Upper lobe of right lung (tissue), 1 donor: ENCODE measurements around the gene UQCC5. TPM values are rescaled to one million over a fixed set of nuclear protein-coding genes. Genes with fewer than 3 reads are reported as not detected.

Source experiments
- ATAC-seq: fragments of 200-7000 bp; cut with Tn5 transposase; one replicate; pipeline ENCODE4 v1.9.1; 2020; ENCODE audit warnings: mild to moderate bottlenecking, moderate library complexity
- DNase-seq: peaks from one replicate; pipeline ENCODE4 v3.0.0-alpha.2; 2020
- H3K27ac ChIP-seq: fragments of 200-600 bp; one replicate; pipeline ENCODE4 v1.8.0; 2022
- H3K27me3 ChIP-seq: fragments of 200-600 bp; one replicate; pipeline ENCODE4 v1.8.0; 2022; ENCODE audit warnings: mild to moderate bottlenecking
- H3K36me3 ChIP-seq: fragments of 200-600 bp; one replicate; pipeline ENCODE4 v1.8.0; 2022
- H3K4me1 ChIP-seq: fragments of 200-600 bp; one replicate; pipeline ENCODE4 v1.8.0; 2022
- H3K4me3 ChIP-seq: fragments of 200-600 bp; one replicate; pipeline ENCODE4 v1.8.0; 2022; ENCODE audit warnings: mild to moderate bottlenecking
- H3K9me3 ChIP-seq: fragments of 200-600 bp; one replicate; pipeline ENCODE4 v1.8.0; 2022
- CTCF ChIP-seq: fragments of 200-600 bp; IDR thresholded peaks from one replicate; pipeline ENCODE4 v1.8.0; 2022; ENCODE audit warnings: antibody characterized with exemption
- intact Hi-C: fragments of 100-400 bp; cut with DNase I; formaldehyde crosslinking; loops from one replicate; pipeline ENCODE4 v1.11.0; 2022
- total RNA-seq: library from RNA; stranded (reverse); fragmentation: NEBNext Ultra II Directional; extraction: Animal tissue kit (Norgen Biotek cat#: 25700); gene quantifications from one replicate; pipeline ENCODE4 v1.2.1, GENCODE V29; 2021
- donor health status: DM: no; HTN: yes; CAD: no; lungs with severe emphysema.

UQCC5 gene
- total RNA-seq, 1 donor from 2014 or later = 16.6 TPM

DNA sequence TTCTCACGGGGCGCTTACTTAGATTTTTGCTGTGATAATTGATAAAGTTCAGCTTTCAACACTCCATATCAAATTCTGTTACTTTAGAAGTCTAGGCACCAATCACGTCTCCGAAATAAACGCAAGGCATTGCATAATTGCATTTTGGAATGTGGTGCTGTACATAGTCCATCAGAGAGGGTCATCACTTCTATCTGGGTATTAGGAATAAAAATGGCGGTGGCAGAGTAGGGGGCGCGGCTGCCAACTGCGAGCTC, 365 bp upstream of the UQCC5 start:
- no peak for DNase-seq
- Histone ChIP-seq H3K27ac (no peak overlapping the region), H3K4me1 (peaks cover 51% of the 10 kb centered on the region), H3K27me3 (no peaks in the 10 kb centered on the region), H3K9me3 (no peaks in the 10 kb centered on the region), H3K36me3 (peaks cover 10% of the 10 kb centered on the region), H3K4me3 (peak overlapping the region; percentile 89)
- no peak for TF ChIP-seq CTCF
- no peak for ATAC-seq
- intact Hi-C loops = no loop called here

GRCh38 chr3:52537165-52537620, 788 bp downstream of the UQCC5 start:
- H3K4me3 ChIP-seq = peak overlapping the region; percentile 89
- ATAC-seq = no peak
- H3K36me3 ChIP-seq = peaks cover 13% of the 10 kb centered on the region
- DNase-seq = no peak
- H3K4me1 ChIP-seq = peaks cover 50% of the 10 kb centered on the region
- no peaks in the 10 kb centered on the region for H3K27me3 ChIP-seq
- intact Hi-C loops = no loop called here
- no peaks in the 10 kb centered on the region for H3K9me3 ChIP-seq
- TF ChIP-seq CTCF = no peak
- H3K27ac ChIP-seq = peak overlapping the region; percentile 93

- intact Hi-C loops = no loop called here
- peaks cover 16% of the 10 kb centered on the region for H3K36me3 ChIP-seq
- H3K4me1 ChIP-seq = peaks cover 43% of the 10 kb centered on the region
- H3K4me3 ChIP-seq = peak overlapping the region; percentile 89
- H3K9me3 ChIP-seq = no peaks in the 10 kb centered on the region
- ATAC-seq (no peak), DNase-seq (no peak)
- peak overlapping the region; percentile 93 for H3K27ac ChIP-seq
- no peak for TF ChIP-seq CTCF
- no peaks in the 10 kb centered on the region for H3K27me3 ChIP-seq
These were observed 1.5 kb downstream of the UQCC5 start for GRCh38 chr3:52537726-52538421.

- no peak for DNase-seq
These were observed 2.7 kb downstream of the UQCC5 start for GRCh38 chr3:52539010-52539653.

DNA sequence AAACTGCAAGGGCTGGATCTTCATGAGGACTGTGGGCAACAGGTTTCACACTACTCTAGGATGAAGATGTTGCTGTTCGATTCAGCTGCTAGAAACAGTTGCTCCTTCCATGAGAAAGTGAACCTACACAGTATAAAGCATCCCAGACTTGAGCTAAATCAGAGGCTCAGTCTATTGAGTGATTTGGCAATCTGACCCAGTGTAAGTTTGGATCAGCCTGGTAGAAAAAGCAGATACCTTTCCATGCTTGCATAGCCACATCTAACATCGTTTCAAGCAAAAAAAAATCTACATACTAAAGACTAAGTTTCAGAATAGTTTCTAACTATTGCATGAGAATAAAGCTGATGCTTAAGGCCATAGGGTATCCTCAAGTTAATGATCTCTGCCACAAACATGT, 4.6 kb downstream of the UQCC5 start:
- ATAC-seq (no peak), DNase-seq (no peak)
- Histone ChIP-seq H3K4me1 (peaks cover 29% of the 10 kb centered on the region), H3K4me3 (no peak overlapping the region), H3K9me3 (no peaks in the 10 kb centered on the region), H3K27me3 (no peaks in the 10 kb centered on the region), H3K27ac (no peak overlapping the region), H3K36me3 (peaks cover 42% of the 10 kb centered on the region)
- TF ChIP-seq CTCF = no peak
- intact Hi-C loops = no loop called here

More at GRCh38 chr3:52539010-52539653, 2.7 kb downstream of the UQCC5 start:
- no peak for TF ChIP-seq CTCF
- peaks cover 38% of the 10 kb centered on the region for H3K4me1 ChIP-seq
- intact Hi-C loops = no loop called here
- no peak for ATAC-seq
- H3K27me3 ChIP-seq = no peaks in the 10 kb centered on the region
- peak overlapping the region; percentile 4 for H3K4me3 ChIP-seq
- no peaks in the 10 kb centered on the region for H3K9me3 ChIP-seq
- peaks cover 28% of the 10 kb centered on the region for H3K36me3 ChIP-seq
- H3K27ac ChIP-seq = no peak overlapping the region
